HEK293 (cell line): ENCODE data around the gene C1orf216.

Source experiments
- CTCF ChIA-PET: fragments of 350-600 bp; formaldehyde crosslinking; extraction: SDS; loops from one replicate; lab custom pipeline; 2021; ENCODE audit warnings: antibody characterized with exemption; lab: Yijun Ruan, JAX
- POLR2A ChIA-PET: fragments of 300-600 bp; formaldehyde crosslinking; extraction: SDS; loops from one replicate; lab custom pipeline; 2020; ENCODE audit warnings: antibody characterized with exemption, inconsistent platforms; lab: Yijun Ruan, JAX
- H3K27ac ChIP-seq: fragments of 200-500 bp; sonication (Bioruptor generic); 2 replicates; pipeline ENCODE4 v1.5.1; 2014; ENCODE audit warnings: low read depth, low read length, control low read depth, inconsistent platforms; ENCODE audit errors: extremely low read depth
- H3K36me3 ChIP-seq, 2 experiments: fragments of 200-500 bp in 1 of 2; sonication (Bioruptor generic) in 1 of 2; 1 replicate in 1 of 2; 2 replicates in 1 of 2; pipeline ENCODE4 v1.5.1; 2014 to 2017; ENCODE audit warnings: inconsistent platforms in 2 of 2, low read length in 2 of 2; ENCODE audit not compliant: control insufficient read depth in 2 of 2, insufficient read depth in 1 of 2
- H3K4me1 ChIP-seq: fragments of 200-500 bp; sonication (Bioruptor generic); 2 replicates; pipeline ENCODE4 v1.5.1; 2014; ENCODE audit warnings: mild to moderate bottlenecking, low read length, inconsistent platforms; ENCODE audit not compliant: control insufficient read depth, insufficient read depth
- H3K4me3 ChIP-seq: 2 replicates; pipeline ENCODE4 v1.5.1; 2011; ENCODE audit warnings: low read depth, mild to moderate bottlenecking, control low read depth, low read length, moderate library complexity
- H3K9me3 ChIP-seq: fragments of 200-500 bp; sonication (Bioruptor generic); 2 replicates; pipeline ENCODE4 v1.5.1; 2014; ENCODE audit warnings: low read depth, low read length, inconsistent platforms; ENCODE audit not compliant: control insufficient read depth, insufficient read depth
- BCL11A ChIP-seq: fragments of 450-650 bp; formaldehyde crosslinking; IDR thresholded peaks from 2 replicates; pipeline ENCODE4 v1.5.1; 2016; ENCODE audit warnings: low read depth, missing biosample characterization, missing genetic modification characterization
- ELK4 ChIP-seq: IDR thresholded peaks from 2 replicates; pipeline ENCODE4 v1.6.1; 2011; ENCODE audit warnings: mild to moderate bottlenecking, low read depth, low read length, borderline replicate concordance
- GLI2 ChIP-seq: fragments of 450-650 bp; formaldehyde crosslinking; IDR thresholded peaks from 2 replicates; pipeline ENCODE4; 2017; ENCODE audit warnings: missing biosample characterization, missing genetic modification characterization, low read depth, borderline replicate concordance
- OSR2 ChIP-seq: fragments of 450-650 bp; formaldehyde crosslinking; IDR thresholded peaks from 2 replicates; pipeline ENCODE4 v1.5.1; 2016; ENCODE audit warnings: missing biosample characterization, missing genetic modification characterization
- OVOL3 ChIP-seq: fragments of 450-650 bp; formaldehyde crosslinking; IDR thresholded peaks from 2 replicates; pipeline ENCODE4 v1.5.1; 2016; ENCODE audit warnings: missing biosample characterization, missing genetic modification characterization
- SETDB1 ChIP-seq: IDR thresholded peaks from one replicate; pipeline ENCODE4 v1.6.1; 2017; ENCODE audit warnings: mild to moderate bottlenecking, low read length, moderate library complexity, mixed read lengths; ENCODE audit not compliant: insufficient read length
- ZBTB1 ChIP-seq: fragments of 450-650 bp; formaldehyde crosslinking; IDR thresholded peaks from 2 replicates; pipeline ENCODE4 v1.5.1; 2016; ENCODE audit warnings: missing biosample characterization, missing genetic modification characterization
- ZBTB11 ChIP-seq: fragments of 450-650 bp; formaldehyde crosslinking; conservative IDR thresholded peaks from 2 replicates; pipeline ENCODE4 v1.5.1; 2016; ENCODE audit warnings: low read depth, missing biosample characterization, missing genetic modification characterization
- ZBTB8A ChIP-seq: fragments of 450-650 bp; formaldehyde crosslinking; IDR thresholded peaks from 2 replicates; pipeline ENCODE4 v1.5.1; 2016; ENCODE audit warnings: missing biosample characterization, missing genetic modification characterization
- ZFP37 ChIP-seq: fragments of 450-650 bp; formaldehyde crosslinking; IDR thresholded peaks from 2 replicates; pipeline ENCODE4 v1.5.1; 2016; ENCODE audit warnings: missing biosample characterization, missing genetic modification characterization
- ZNF23 ChIP-seq: fragments of 450-650 bp; formaldehyde crosslinking; IDR thresholded peaks from 2 replicates; pipeline ENCODE4 v1.5.1; 2016; ENCODE audit warnings: missing biosample characterization, missing genetic modification characterization, borderline replicate concordance
- ZNF24 ChIP-seq: fragments of 450-650 bp; formaldehyde crosslinking; IDR thresholded peaks from 2 replicates; pipeline ENCODE4 v1.5.1; 2016; ENCODE audit warnings: missing biosample characterization, missing genetic modification characterization
- ZNF394 ChIP-seq: fragments of 450-650 bp; formaldehyde crosslinking; IDR thresholded peaks from 2 replicates; pipeline ENCODE4 v1.5.1; 2016; ENCODE audit warnings: missing biosample characterization, missing genetic modification characterization, mild to moderate bottlenecking, moderate library complexity, borderline replicate concordance
- ZNF555 ChIP-seq: fragments of 450-650 bp; formaldehyde crosslinking; conservative IDR thresholded peaks from 2 replicates; pipeline ENCODE4 v1.5.1; 2017; ENCODE audit warnings: missing biosample characterization, mild to moderate bottlenecking, missing genetic modification characterization, inconsistent platforms
- ZNF561 ChIP-seq: fragments of 450-650 bp; IDR thresholded peaks from 2 replicates; pipeline ENCODE4 v1.5.1; 2018; ENCODE audit warnings: missing biosample characterization, missing genetic modification characterization, borderline replicate concordance
- ZNF629 ChIP-seq: fragments of 450-650 bp; formaldehyde crosslinking; IDR thresholded peaks from 2 replicates; pipeline ENCODE4 v1.5.1; 2017; ENCODE audit warnings: missing biosample characterization, missing genetic modification characterization
- ZNF664 ChIP-seq: fragments of 450-650 bp; formaldehyde crosslinking; IDR thresholded peaks from 2 replicates; pipeline ENCODE4 v1.5.1; 2016; ENCODE audit warnings: missing biosample characterization, missing genetic modification characterization
- ZNF785 ChIP-seq: fragments of 450-650 bp; formaldehyde crosslinking; IDR thresholded peaks from 2 replicates; pipeline ENCODE4 v1.5.1; 2016; ENCODE audit warnings: missing biosample characterization, missing genetic modification characterization
- ZNF843 ChIP-seq: fragments of 450-650 bp; formaldehyde crosslinking; IDR thresholded peaks from 2 replicates; pipeline ENCODE4 v1.5.1; 2016; ENCODE audit warnings: missing biosample characterization, missing genetic modification characterization
- ZSCAN18 ChIP-seq: fragments of 450-650 bp; formaldehyde crosslinking; IDR thresholded peaks from 2 replicates; pipeline ENCODE4 v1.5.1; 2016; ENCODE audit warnings: missing biosample characterization, missing genetic modification characterization
- TF ChIP-seq, protein P1 (sequence below): fragments of 450-650 bp; formaldehyde crosslinking; IDR thresholded peaks from 2 replicates; pipeline ENCODE4 v1.5.1; 2016; ENCODE audit warnings: missing biosample characterization, missing genetic modification characterization
- TF ChIP-seq, protein P2 (sequence below): fragments of 450-650 bp; formaldehyde crosslinking; IDR thresholded peaks from 2 replicates; pipeline ENCODE4 v1.5.1; 2016; ENCODE audit warnings: missing biosample characterization, missing genetic modification characterization
- TF ChIP-seq, protein P3 (sequence below): fragments of 450-650 bp; formaldehyde crosslinking; IDR thresholded peaks from 2 replicates; pipeline ENCODE4 v1.5.1; 2017; ENCODE audit warnings: missing biosample characterization, mild to moderate bottlenecking, missing genetic modification characterization, moderate library complexity

Gene C1orf216

GRCh38 chr1:35692317-35692716 is 26.4 kb downstream of the C1orf216 start (continued):
- TF ChIP-seq, protein P1, sequence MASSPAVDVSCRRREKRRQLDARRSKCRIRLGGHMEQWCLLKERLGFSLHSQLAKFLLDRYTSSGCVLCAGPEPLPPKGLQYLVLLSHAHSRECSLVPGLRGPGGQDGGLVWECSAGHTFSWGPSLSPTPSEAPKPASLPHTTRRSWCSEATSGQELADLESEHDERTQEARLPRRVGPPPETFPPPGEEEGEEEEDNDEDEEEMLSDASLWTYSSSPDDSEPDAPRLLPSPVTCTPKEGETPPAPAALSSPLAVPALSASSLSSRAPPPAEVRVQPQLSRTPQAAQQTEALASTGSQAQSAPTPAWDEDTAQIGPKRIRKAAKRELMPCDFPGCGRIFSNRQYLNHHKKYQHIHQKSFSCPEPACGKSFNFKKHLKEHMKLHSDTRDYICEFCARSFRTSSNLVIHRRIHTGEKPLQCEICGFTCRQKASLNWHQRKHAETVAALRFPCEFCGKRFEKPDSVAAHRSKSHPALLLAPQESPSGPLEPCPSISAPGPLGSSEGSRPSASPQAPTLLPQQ (tag by site-specific recombination): no peak
- TF ChIP-seq ZNF664 (tag by site-specific recombination) (no peak), ZBTB1 (tag by site-specific recombination) (no peak)

GRCh38 chr1:35691571-35692220 is 27.0 kb downstream of the C1orf216 start:
- POLR2A ChIA-PET: interaction anchor here (0.6 kb wide), 1 partner anchor 16 kb away, joined by 3 read pairs; no protein-coding TSS in a partner anchor
- Histone ChIP-seq H3K36me3 (no peaks in the 10 kb centered on the region; a peak in 1 of 3 replicates), H3K9me3 (no peaks in the 10 kb centered on the region), H3K4me1 (no peaks in the 10 kb centered on the region), H3K27ac (no peak overlapping the region), H3K4me3 (no peak overlapping the region)
- CTCF ChIA-PET: interaction anchor here (0.7 to 1.1 kb wide), 6 partner anchors 20 to 1678 kb away, joined by 3 to 4 read pairs (median 3); no protein-coding TSS in a partner anchor
- TF ChIP-seq ZNF629 (tag by site-specific recombination) (peak; percentile 62), ZBTB11 (tag by site-specific recombination) (peak; percentile 80), SETDB1 (no peak), ZFP37 (tag by site-specific recombination) (0 out of 2 replicates have a peak, but pooled peaks have one; percentile 52), ZSCAN18 (tag by site-specific recombination) (no peak), ZNF664 (tag by site-specific recombination) (peak; percentile 35; the same call in 1 of the 2 replicates), ZBTB8A (peak; percentile 79), ZNF24 (tag by site-specific recombination) (no peak), ZNF561 (tag by site-specific recombination) (no peak), ZNF23 (no peak), ZNF555 (tag by site-specific recombination) (peak; percentile 89), OSR2 (tag by site-specific recombination) (no peak), ZNF394 (tag by site-specific recombination) (peak; percentile 98), ZNF843 (tag by site-specific recombination) (no peak), ZNF785 (no peak), ELK4 (no peak), BCL11A (tag by site-specific recombination) (no peak), GLI2 (tag by site-specific recombination) (peak; percentile 74; the same call in 1 of the 2 replicates), OVOL3 (tag by site-specific recombination) (no peak)
- TF ChIP-seq, protein P2, sequence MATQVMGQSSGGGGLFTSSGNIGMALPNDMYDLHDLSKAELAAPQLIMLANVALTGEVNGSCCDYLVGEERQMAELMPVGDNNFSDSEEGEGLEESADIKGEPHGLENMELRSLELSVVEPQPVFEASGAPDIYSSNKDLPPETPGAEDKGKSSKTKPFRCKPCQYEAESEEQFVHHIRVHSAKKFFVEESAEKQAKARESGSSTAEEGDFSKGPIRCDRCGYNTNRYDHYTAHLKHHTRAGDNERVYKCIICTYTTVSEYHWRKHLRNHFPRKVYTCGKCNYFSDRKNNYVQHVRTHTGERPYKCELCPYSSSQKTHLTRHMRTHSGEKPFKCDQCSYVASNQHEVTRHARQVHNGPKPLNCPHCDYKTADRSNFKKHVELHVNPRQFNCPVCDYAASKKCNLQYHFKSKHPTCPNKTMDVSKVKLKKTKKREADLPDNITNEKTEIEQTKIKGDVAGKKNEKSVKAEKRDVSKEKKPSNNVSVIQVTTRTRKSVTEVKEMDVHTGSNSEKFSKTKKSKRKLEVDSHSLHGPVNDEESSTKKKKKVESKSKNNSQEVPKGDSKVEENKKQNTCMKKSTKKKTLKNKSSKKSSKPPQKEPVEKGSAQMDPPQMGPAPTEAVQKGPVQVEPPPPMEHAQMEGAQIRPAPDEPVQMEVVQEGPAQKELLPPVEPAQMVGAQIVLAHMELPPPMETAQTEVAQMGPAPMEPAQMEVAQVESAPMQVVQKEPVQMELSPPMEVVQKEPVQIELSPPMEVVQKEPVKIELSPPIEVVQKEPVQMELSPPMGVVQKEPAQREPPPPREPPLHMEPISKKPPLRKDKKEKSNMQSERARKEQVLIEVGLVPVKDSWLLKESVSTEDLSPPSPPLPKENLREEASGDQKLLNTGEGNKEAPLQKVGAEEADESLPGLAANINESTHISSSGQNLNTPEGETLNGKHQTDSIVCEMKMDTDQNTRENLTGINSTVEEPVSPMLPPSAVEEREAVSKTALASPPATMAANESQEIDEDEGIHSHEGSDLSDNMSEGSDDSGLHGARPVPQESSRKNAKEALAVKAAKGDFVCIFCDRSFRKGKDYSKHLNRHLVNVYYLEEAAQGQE (tag by site-specific recombination): peak; percentile 61
- TF ChIP-seq, protein P3, sequence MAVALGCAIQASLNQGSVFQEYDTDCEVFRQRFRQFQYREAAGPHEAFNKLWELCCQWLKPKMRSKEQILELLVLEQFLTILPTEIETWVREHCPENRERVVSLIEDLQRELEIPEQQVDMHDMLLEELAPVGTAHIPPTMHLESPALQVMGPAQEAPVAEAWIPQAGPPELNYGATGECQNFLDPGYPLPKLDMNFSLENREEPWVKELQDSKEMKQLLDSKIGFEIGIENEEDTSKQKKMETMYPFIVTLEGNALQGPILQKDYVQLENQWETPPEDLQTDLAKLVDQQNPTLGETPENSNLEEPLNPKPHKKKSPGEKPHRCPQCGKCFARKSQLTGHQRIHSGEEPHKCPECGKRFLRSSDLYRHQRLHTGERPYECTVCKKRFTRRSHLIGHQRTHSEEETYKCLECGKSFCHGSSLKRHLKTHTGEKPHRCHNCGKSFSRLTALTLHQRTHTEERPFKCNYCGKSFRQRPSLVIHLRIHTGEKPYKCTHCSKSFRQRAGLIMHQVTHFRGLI (tag by site-specific recombination): no peak
